Loucy (cell line): Measurements from ENCODE around the gene TAF10.

Experiments used
- H2AFZ ChIP-seq: fragments of 200-600 bp; sonication (generic); 2 replicates; pipeline ENCODE4 v1.6.0; 2016; ENCODE audit warnings: antibody characterized with exemption, mild to moderate bottlenecking, low read length, moderate library complexity
- H3F3A ChIP-seq: fragments of 200-600 bp; 2 replicates; pipeline ENCODE4 v1.6.0; 2016; ENCODE audit warnings: antibody characterized with exemption, low read depth, mild to moderate bottlenecking
- H3K27me3 ChIP-seq: fragments of 200-600 bp; sonication (generic); 2 replicates; pipeline ENCODE4 v1.6.1; 2014; ENCODE audit warnings: low read length, mild to moderate bottlenecking; ENCODE audit not compliant: insufficient read depth, poor library complexity, severe bottlenecking
- H3K36me3 ChIP-seq: fragments of 200-600 bp; sonication (generic); 2 replicates; pipeline ENCODE4 v1.6.1; 2016; ENCODE audit warnings: low read length; ENCODE audit not compliant: insufficient read depth
- H3K4me1 ChIP-seq: fragments of 200-600 bp; sonication (generic); 2 replicates; pipeline ENCODE4 v1.5.1; 2014; ENCODE audit warnings: low read length, mild to moderate bottlenecking; ENCODE audit not compliant: insufficient read depth, poor library complexity, severe bottlenecking
- H3K4me2 ChIP-seq: fragments of 200-600 bp; sonication (generic); 2 replicates; pipeline ENCODE4 v1.6.0; 2014; ENCODE audit warnings: antibody characterized with exemption, low read length, low read depth, mild to moderate bottlenecking; ENCODE audit not compliant: poor library complexity, severe bottlenecking
- H3K4me3 ChIP-seq: fragments of 200-600 bp; sonication (generic); 2 replicates; pipeline ENCODE4 v1.5.1; 2014; ENCODE audit warnings: low read length, mild to moderate bottlenecking, mixed read lengths; ENCODE audit not compliant: poor library complexity, severe bottlenecking
- H3K79me2 ChIP-seq: fragments of 200-600 bp; sonication (generic); 2 replicates; pipeline ENCODE4 v1.6.1; 2014; ENCODE audit warnings: low read length; ENCODE audit not compliant: insufficient read depth
- H3K9ac ChIP-seq: fragments of 200-600 bp; sonication (generic); 2 replicates; pipeline ENCODE4 v1.6.0; 2014; ENCODE audit warnings: mild to moderate bottlenecking, low read depth, low read length, moderate library complexity; ENCODE audit not compliant: poor library complexity, severe bottlenecking
- H3K9me2 ChIP-seq: fragments of 200-600 bp; sonication (generic); replicated peaks from 2 replicates; pipeline ENCODE4 v1.6.1; 2016; ENCODE audit warnings: low read depth, low read length, mixed read lengths
- H3K9me3 ChIP-seq: fragments of 200-600 bp; sonication (generic); 2 replicates; pipeline ENCODE4 v1.6.1; 2014; ENCODE audit warnings: mild to moderate bottlenecking, antibody characterized with exemption, low read length, low read depth; ENCODE audit not compliant: insufficient read depth
- H4K20me1 ChIP-seq: fragments of 200-600 bp; sonication (generic); 2 replicates; pipeline ENCODE4 v1.6.0; 2014; ENCODE audit warnings: antibody characterized with exemption, low read length, mild to moderate bottlenecking; ENCODE audit not compliant: insufficient read depth, poor library complexity, severe bottlenecking
- CTCF ChIP-seq: fragments of 200-600 bp; sonication (generic); conservative IDR thresholded peaks from 2 replicates; pipeline ENCODE4 v1.5.1; 2014; ENCODE audit warnings: mild to moderate bottlenecking, antibody characterized with exemption, low read length
- EZH2phosphoT487 ChIP-seq: fragments of 200-600 bp; IDR thresholded peaks from 2 replicates; pipeline ENCODE4 v1.6.1; 2018; ENCODE audit warnings: antibody characterized with exemption, mild to moderate bottlenecking, moderate library complexity, borderline replicate concordance

The TAF10 gene

GRCh38 chr11:6614446-6614845 lies 2.4 kb upstream of the TAF10 start:
- Histone ChIP-seq H3K4me3 (no peak overlapping the region), H4K20me1 (peaks cover 9% of the 10 kb centered on the region), H3K27me3 (no peaks in the 10 kb centered on the region), H3K79me2 (peaks cover 31% of the 10 kb centered on the region), H3K9ac (no peak overlapping the region), H3F3A (peaks cover 2% of the 10 kb centered on the region; the same call in 1 of the 2 replicates), H2AFZ (no peak overlapping the region), H3K4me2 (no peak overlapping the region), H3K4me1 (peaks cover 37% of the 10 kb centered on the region), H3K9me3 (no peaks in the 10 kb centered on the region), H3K36me3 (peaks cover 18% of the 10 kb centered on the region; the same call in 1 of the 2 replicates), H3K9me2 (no peaks in the 10 kb centered on the region)
- TF ChIP-seq EZH2phosphoT487: no peak
- no peak for TF ChIP-seq CTCF

GRCh38 chr11:6613496-6613895 lies 1.5 kb upstream of the TAF10 start:
- TF ChIP-seq EZH2phosphoT487: no peak
- peak overlapping the region; percentile 84 for H3K4me2 ChIP-seq
- peak overlapping the region; percentile 90 for H3K9ac ChIP-seq

GRCh38 chr11:6611963-6612212 lies 128 bp downstream of the TAF10 start:
- Histone ChIP-seq H3K9me3 (no peaks in the 10 kb centered on the region), H3F3A (peaks cover 6% of the 10 kb centered on the region; the same call in 1 of the 2 replicates), H4K20me1 (peaks cover 16% of the 10 kb centered on the region), H3K4me3 (peak overlapping the region; percentile 80), H3K36me3 (peaks cover 34% of the 10 kb centered on the region; the same call in 1 of the 2 replicates), H3K9ac (peak overlapping the region; percentile 79), H3K4me2 (peak overlapping the region; percentile 96), H3K4me1 (peaks cover 36% of the 10 kb centered on the region), H3K27me3 (no peaks in the 10 kb centered on the region), H3K79me2 (peaks cover 50% of the 10 kb centered on the region), H2AFZ (no peak overlapping the region), H3K9me2 (no peaks in the 10 kb centered on the region)
- no peak for TF ChIP-seq EZH2phosphoT487
- TF ChIP-seq CTCF: no peak

More at GRCh38 chr11:6613496-6613895, 1.5 kb upstream of the TAF10 start:
- H3K4me3 ChIP-seq: peak overlapping the region; percentile 80
- no peaks in the 10 kb centered on the region for H3K9me3 ChIP-seq
- H3K4me1 ChIP-seq: peaks cover 30% of the 10 kb centered on the region
- peaks cover 28% of the 10 kb centered on the region; the same call in 1 of the 2 replicates for H3K36me3 ChIP-seq
- peaks cover 2% of the 10 kb centered on the region; the same call in 1 of the 2 replicates for H3F3A ChIP-seq
- H3K79me2 ChIP-seq: peaks cover 36% of the 10 kb centered on the region
- no peak overlapping the region for H2AFZ ChIP-seq
- no peaks in the 10 kb centered on the region for H3K9me2 ChIP-seq
- peaks cover 9% of the 10 kb centered on the region for H4K20me1 ChIP-seq
- no peaks in the 10 kb centered on the region for H3K27me3 ChIP-seq
